ENCODE results near the gene CCDC88B.

The CCDC88B gene

DNA sequence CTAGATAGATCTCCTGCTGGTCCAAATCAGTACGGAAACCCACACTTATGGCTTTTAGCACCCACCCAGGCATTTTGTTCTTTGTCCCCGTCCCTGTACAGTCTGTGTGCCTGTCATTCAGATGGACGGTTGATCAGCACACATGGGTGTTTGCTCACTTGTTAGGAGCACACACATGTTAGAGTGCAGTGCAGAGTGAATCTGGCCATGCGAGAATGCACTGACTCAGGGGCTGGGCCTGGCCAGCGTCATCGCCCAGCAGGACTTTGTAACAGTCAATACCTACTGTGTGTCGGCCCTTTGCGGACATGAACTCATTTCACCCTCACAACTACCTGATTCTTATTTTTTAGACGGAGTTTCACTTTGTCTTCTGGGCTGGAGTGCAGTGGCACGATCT is 22.3 kb downstream of the CCDC88B start:
- TF ChIP-seq POLR2A (IDR thresholded peaks at IDR 0.05; ENCODE audit: low read depth, low read length), result no peak
- DNase-seq (ENCODE audit: insufficient read length, low spot score) (no peak), FAIRE-seq (no peak)

DNA sequence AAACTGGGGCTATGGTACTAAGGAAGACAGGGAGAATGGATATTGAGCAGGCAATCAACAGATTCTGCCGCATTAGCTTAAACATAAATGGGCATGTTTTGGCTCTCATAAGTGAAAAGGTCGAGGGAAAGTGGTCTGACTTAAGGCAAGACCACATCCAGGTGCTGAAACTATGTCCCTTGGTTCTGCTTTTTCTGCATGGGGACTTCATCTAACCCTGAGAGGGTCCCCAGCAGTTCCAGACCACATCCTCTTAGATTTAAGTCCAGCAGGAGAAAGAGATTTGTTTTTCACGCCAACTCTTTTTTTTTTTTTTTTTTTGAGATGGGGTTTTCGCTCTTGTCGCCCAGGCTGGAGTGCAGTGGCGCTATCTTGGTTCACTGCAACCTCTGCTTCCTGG is 24.4 kb downstream of the CCDC88B start:
- no peak for TF ChIP-seq POLR2A (IDR thresholded peaks at IDR 0.05; ENCODE audit: low read depth, low read length)
- DNase-seq (ENCODE audit: insufficient read length, low spot score), result no peak

DNA sequence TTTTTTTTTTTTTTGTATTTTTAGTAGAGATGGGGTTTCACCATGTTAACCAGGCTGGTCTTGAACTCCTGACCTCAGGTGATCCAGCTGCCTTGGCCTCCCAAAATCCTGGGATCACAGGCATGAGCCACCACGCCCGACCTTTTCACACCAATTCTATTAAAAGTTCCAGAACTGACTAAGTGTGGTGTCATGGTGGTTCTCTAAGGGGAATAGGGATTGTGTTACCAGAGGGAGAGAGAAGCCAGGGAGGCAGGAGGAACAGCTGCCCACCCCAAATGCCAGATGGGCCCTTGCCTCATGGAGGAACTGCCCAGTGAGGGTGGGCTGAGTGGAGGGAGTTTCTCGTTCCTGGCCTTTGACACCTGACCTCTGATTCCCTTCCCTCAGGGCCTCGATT is 24.9 kb downstream of the CCDC88B start:
- TF ChIP-seq POLR2A (IDR thresholded peaks at IDR 0.05; ENCODE audit: low read depth, low read length), result no peak

More for the DNA sequence above, 24.4 kb downstream of the CCDC88B start:
- no peak for FAIRE-seq

DNA sequence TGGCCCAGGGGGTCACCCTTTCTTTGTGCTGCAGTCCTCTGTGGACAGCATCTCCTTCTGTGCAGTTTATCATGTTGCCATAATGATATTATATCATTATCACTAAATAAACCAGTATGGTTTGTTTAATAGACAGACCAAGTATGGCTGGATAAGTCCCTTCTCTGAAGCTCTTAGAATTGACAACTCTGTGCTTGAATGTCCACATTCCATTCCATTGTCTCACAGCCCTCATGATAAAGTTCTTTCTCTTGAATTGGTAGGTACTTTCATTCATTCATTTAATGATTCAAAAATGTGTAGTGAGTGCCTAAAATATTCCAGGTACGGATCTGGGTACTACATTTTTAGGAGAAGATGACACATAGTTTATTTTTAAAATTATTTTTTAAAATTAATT is 26.7 kb downstream of the CCDC88B start:
- no peak for FAIRE-seq
- TF ChIP-seq POLR2A (IDR thresholded peaks at IDR 0.05; ENCODE audit: low read depth, low read length), result no peak

More for the DNA sequence above, 24.9 kb downstream of the CCDC88B start:
- no peak for FAIRE-seq
- DNase-seq (ENCODE audit: insufficient read length, low spot score), result no peak

DNA sequence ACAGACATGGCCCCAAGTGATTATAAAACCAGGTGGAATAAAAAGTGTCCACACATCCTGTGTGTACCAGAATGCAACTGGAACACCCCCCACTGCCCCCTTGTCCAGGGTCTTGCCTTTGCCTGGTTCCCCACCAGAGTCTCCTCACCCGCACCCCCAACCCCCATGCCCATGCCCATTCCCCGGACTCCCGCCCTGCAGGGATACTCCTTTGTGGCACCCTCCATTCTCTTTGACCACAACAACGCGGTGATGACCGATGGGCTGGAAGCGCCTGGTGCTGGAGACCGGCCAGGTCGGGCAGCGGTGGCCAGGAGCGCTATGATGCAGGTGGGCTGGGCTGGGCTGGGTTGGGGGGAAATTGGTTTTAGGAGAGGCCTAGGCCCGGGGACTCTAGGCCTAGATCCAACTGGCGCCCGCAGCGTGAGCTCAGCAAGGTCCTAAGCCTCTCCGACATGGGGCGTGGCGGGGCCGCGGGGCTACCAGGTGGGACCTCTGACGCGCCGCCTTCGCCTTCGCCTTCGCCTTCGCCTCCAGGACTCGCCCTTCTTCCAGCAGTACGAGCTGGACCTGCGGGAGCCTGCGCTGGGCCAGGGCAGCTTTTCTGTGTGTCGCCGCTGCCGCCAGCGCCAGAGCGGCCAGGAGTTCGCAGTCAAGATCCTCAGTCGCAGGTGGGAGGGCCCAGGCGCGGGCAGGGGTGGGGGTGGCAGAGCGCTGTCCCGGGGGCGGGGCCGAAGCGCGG is 28.1 kb downstream of the CCDC88B start:
- DNase-seq (ENCODE audit: insufficient read length, low spot score) (no peak), FAIRE-seq (no peak)
- TF ChIP-seq POLR2A (IDR thresholded peaks at IDR 0.05; ENCODE audit: low read depth, low read length), result no peak

More for the DNA sequence above, 26.7 kb downstream of the CCDC88B start:
- peak; percentile 63 for DNase-seq (ENCODE audit: insufficient read length, low spot score)

DNA sequence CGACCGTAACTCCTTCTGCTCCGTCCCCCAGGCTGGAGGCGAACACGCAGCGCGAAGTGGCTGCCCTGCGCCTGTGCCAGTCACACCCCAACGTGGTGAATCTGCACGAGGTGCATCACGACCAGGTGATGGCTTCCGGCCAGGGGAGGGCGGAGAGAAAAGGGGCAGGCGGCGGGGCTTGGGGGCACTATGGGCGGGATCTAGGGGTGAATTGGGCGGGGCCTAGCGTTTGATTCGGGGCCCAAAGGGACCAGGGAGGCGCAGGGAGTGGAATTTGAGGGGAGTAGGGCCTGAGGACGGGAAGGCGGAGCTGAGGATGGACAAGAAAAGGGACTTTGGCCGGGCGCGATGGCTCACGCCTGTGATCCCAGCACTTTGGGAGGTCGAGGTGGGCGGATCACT is 28.7 kb downstream of the CCDC88B start:
- no peak for TF ChIP-seq POLR2A (IDR thresholded peaks at IDR 0.05; ENCODE audit: low read depth, low read length)
- DNase-seq (ENCODE audit: insufficient read length, low spot score) (no peak), FAIRE-seq (no peak)

DNA sequence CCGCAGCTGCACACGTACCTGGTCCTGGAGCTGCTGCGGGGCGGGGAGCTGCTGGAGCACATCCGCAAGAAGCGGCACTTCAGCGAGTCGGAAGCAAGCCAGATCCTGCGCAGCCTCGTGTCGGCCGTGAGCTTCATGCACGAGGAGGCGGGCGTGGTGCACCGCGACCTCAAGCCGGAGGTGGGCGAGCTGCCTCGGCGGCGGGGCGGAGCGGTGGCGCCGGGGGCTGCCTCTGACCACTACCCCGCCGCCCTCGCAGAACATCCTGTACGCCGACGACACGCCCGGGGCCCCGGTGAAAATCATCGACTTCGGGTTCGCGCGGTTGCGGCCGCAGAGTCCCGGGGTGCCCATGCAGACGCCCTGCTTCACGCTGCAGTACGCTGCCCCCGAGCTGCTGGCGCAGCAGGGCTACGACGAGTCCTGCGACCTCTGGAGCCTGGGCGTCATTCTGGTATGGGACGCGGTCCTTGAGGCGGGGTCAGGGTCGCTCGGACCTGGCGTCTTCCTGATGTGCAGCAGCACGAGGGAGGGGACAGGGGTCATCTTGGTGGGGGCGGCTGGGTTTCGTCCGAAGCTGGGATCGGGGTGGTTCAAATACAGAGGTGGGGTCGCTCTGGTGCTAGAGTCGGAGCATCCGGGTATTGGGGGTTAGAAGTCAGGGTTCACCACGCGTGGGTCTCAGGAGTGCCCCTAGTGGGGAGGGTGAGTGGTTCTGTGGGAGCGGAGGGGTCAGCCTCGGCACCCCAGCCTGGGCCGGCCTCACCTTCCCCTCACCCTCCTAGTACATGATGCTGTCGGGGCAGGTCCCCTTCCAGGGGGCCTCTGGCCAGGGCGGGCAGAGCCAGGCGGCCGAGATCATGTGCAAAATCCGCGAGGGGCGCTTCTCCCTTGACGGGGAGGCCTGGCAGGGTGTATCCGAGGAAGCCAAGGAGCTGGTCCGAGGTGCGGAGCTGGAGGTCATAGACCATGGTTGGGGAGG is 29.7 kb downstream of the CCDC88B start:
- TF ChIP-seq POLR2A (IDR thresholded peaks at IDR 0.05; ENCODE audit: low read depth, low read length), result no peak
- FAIRE-seq, result no peak

DNA sequence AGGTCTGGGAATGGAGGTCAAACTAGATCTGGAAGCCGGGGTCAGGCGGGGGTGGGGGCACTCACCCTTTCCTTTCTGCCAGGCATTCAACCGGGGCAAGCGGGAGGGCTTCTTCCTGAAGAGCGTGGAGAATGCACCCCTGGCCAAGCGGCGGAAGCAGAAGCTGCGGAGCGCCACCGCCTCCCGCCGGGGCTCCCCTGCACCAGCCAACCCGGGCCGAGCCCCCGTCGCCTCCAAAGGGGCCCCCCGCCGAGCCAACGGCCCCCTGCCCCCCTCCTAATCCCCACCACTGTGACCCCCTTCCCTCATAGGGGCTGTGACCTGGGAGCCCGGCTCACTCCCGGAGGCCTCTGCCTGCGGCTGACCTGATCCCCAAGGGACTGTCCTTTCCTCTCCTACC is 31.2 kb downstream of the CCDC88B start:
- FAIRE-seq (no peak), DNase-seq (ENCODE audit: insufficient read length, low spot score) (no peak)
- TF ChIP-seq POLR2A (IDR thresholded peaks at IDR 0.05; ENCODE audit: low read depth, low read length), result no peak

More for the DNA sequence above, 29.7 kb downstream of the CCDC88B start:
- no peak for DNase-seq (ENCODE audit: insufficient read length, low spot score)

DNA sequence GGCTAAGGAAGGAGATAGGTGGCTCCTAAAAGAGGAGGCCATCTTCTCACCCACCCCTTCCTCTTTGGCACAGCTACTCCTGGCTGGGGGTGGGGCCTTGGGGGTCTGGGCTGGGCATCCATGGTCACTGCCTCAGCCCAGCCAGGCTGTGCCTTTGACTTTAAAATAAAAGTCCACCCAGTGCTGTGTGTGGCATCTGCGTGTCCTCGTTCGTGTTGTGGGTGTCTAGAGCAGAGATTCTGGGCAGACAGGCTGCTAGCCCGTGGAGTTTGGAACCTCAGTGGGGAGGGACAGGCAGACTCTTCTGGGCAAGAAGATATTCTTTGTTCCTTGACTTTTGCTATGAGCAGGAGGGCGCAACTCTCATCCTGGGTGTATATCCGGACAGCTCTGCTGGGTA is 32.0 kb downstream of the CCDC88B start:
- TF ChIP-seq POLR2A (IDR thresholded peaks at IDR 0.05; ENCODE audit: low read depth, low read length), result no peak
- FAIRE-seq (no peak), DNase-seq (ENCODE audit: insufficient read length, low spot score) (no peak)

DNA sequence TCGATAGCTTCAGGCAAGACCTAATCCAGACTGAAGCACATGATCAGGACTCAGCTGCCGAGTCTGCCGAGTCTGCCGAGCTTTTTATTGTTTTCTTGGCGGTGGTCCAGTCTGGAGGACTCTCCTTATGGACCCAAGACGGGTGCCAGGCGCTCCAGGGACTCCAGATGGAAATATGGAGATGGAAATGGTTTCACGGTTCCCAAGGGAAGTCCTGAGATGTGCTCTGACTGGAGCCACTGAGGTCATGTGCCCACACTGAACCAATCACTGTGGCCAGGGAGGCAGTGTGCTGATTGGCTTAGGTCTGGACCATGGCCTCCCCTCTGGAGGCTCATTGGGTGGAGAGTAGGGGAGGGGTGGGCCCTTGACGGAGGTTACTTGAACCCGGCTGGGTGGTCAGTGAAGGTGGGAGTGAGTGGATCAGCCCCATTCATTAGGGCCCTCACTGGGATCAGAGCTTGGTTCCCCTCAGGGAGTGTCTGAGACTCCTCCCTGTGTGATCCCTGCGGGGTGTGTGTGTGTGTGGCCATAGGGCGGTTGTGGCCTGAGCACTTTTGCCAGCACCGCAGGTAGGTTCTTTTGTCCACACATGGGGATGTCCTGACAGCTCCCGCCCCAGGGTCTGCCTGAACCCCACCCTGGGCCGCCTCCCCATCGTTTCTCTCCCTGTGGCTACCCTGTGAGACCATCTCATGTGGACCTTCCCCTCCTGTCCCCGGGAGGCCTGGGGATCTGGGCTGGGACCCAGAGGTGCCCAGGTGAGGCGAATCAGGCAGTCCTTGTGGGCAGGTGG is 33.0 kb downstream of the CCDC88B start:
- TF ChIP-seq POLR2A (IDR thresholded peaks at IDR 0.05; ENCODE audit: low read depth, low read length), result peak; percentile 62
- DNase-seq (ENCODE audit: insufficient read length, low spot score), result peak; percentile 96
- FAIRE-seq, result peak; percentile 68

DNA sequence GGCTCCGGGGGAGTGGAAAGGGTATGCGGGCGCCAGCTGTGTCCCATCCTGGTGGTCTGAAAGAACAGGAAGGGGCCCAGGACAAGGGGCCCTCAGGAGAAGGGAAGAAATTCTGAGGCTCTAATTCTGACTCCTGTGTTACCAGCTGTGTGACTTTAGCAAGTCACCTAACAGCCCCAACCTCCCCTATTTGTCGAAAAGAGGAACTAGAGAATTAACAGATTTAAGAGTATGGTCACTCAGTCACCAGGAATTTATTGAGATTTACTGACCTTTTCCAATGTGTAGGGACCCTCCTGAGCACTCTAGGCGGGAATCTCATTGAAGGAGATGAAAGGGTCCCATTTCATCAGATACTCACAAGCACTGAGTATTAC is 33.6 kb downstream of the CCDC88B start:
- no peak for TF ChIP-seq POLR2A (IDR thresholded peaks at IDR 0.05; ENCODE audit: low read depth, low read length)
- DNase-seq (ENCODE audit: insufficient read length, low spot score) (no peak), FAIRE-seq (no peak)

DNA sequence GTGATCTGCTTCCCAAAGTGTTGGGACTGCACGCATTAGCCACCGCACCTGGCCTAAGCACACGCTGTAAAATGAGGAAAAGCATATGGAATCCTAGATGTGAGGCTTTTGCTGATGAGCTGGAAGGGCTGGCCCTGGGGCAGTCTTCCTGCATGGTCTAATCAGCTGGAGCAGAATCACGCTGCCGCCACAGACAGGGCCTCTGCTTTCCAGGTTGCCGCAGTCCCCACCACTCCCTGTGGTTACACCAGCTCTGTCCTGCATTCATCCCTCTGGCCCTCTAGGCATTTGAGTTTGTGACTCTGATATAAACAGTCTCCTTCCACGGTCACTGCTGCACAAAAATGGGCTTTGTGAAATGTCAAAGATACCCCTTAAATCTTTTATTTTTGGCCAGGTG is 36.1 kb downstream of the CCDC88B start:
- FAIRE-seq, result no peak
- no peak for TF ChIP-seq POLR2A (IDR thresholded peaks at IDR 0.05; ENCODE audit: low read depth, low read length)
- DNase-seq (ENCODE audit: insufficient read length, low spot score), result no peak

DNA sequence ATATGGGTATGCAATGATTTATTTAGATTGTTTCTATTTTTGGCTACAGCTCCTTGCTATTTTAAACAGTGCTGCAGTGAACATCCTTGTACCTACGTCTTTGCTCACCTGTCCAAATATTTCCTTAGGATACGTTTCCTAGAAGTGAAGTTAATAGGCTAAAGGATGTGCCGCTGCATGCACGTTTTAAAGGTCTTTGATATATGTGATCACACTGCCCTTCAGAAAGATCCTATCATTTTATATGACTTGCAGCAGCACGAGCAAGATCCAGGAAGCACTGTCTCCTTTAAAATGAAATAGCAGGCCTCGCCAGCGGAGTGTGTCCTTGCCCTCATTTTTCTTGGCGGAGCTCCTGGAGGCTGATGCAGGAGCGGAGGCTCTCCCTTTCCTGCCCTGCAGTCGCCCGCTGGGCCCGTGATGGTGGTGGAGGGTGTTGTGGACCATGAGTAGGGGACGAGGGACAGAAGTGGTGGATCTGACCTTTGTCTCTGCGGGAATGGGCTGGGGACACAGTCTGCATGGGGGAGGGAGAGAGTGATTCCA is 38.4 kb downstream of the CCDC88B start:
- DNase-seq (ENCODE audit: insufficient read length, low spot score) (no peak), FAIRE-seq (no peak)
- TF ChIP-seq POLR2A (IDR thresholded peaks at IDR 0.05; ENCODE audit: low read depth, low read length), result no peak

Measured in H54 (cell line).